Mesenchymal stem cell (in vitro differentiated cells and primary cell): ENCODE results near the gene PKN1.

Experiments
- DNase-seq: peaks from one replicate; pipeline ENCODE4 v3.0.0-alpha.2; 2013
- H2AFZ ChIP-seq: one replicate; pipeline ENCODE4 v1.6.1; 2013; ENCODE audit warnings: low read depth, mild to moderate bottlenecking, control low read depth, inconsistent platforms, low read length, moderate library complexity
- H2AK5ac ChIP-seq: 2 replicates; pipeline ENCODE4 v1.6.1; 2013; ENCODE audit warnings: low read length, moderate library complexity, mild to moderate bottlenecking, inconsistent platforms; ENCODE audit not compliant: severe bottlenecking
- H2BK120ac ChIP-seq: one replicate; pipeline ENCODE4 v1.6.1; 2013; ENCODE audit warnings: low read depth, mild to moderate bottlenecking, inconsistent platforms, low read length, moderate library complexity
- H2BK12ac ChIP-seq, 2 experiments: one replicate each; pipeline ENCODE4 v1.6.1; 2013; ENCODE audit warnings: inconsistent platforms in 2 of 2, low read length in 2 of 2, mild to moderate bottlenecking in 2 of 2, moderate library complexity in 2 of 2, control low read depth in 1 of 2
- H2BK15ac ChIP-seq: one replicate; pipeline ENCODE4 v1.6.1; 2013; ENCODE audit warnings: mild to moderate bottlenecking, low read depth, inconsistent platforms; ENCODE audit not compliant: poor library complexity, severe bottlenecking
- H2BK5ac ChIP-seq: 2 replicates; pipeline ENCODE4 v1.6.1; 2013; ENCODE audit warnings: low read depth, mild to moderate bottlenecking, low read length, control low read depth, inconsistent platforms; ENCODE audit not compliant: poor library complexity, severe bottlenecking
- H3K14ac ChIP-seq, 2 experiments: one replicate each; pipeline ENCODE4 v1.6.1; 2013; ENCODE audit warnings: inconsistent platforms in 2 of 2, low read length in 2 of 2, control low read depth in 1 of 2, mild to moderate bottlenecking in 1 of 2, moderate library complexity in 1 of 2
- H3K18ac ChIP-seq, 2 experiments: one replicate each; pipeline ENCODE4 v1.6.1; 2013; ENCODE audit warnings: inconsistent platforms in 2 of 2, low read length in 2 of 2, control low read depth in 1 of 2, low read depth in 1 of 2, mild to moderate bottlenecking in 1 of 2
- H3K23ac ChIP-seq, 2 experiments: one replicate each; pipeline ENCODE4 v1.6.1; 2013; ENCODE audit warnings: inconsistent platforms in 2 of 2, low read length in 2 of 2, mild to moderate bottlenecking in 2 of 2, moderate library complexity in 2 of 2, control low read depth in 1 of 2
- H3K27ac ChIP-seq: 2 replicates; pipeline ENCODE4 v1.5.1; 2013; ENCODE audit warnings: mild to moderate bottlenecking, moderate library complexity, low read length, control low read depth, inconsistent platforms; ENCODE audit not compliant: poor library complexity, severe bottlenecking
- H3K27me3 ChIP-seq, 2 experiments: 2 replicates each; pipeline versions ENCODE4 v1.6.1 to v1.7.0; 2013; ENCODE audit warnings: low read length in 2 of 2, mild to moderate bottlenecking in 2 of 2, moderate library complexity in 2 of 2, control low read depth in 1 of 2, inconsistent platforms in 1 of 2; ENCODE audit not compliant: control insufficient read depth in 1 of 2, insufficient read depth in 1 of 2
- H3K36me3 ChIP-seq, 2 experiments: 2 replicates each; pipeline versions ENCODE4 v1.6.1 to v1.7.0; 2013; ENCODE audit warnings: low read length in 2 of 2, control low read depth in 1 of 2, inconsistent platforms in 1 of 2, low read depth in 1 of 2, mild to moderate bottlenecking in 1 of 2; ENCODE audit not compliant: insufficient read depth in 2 of 2, control insufficient read depth in 1 of 2
- H3K4ac ChIP-seq, 2 experiments: one replicate each; pipeline ENCODE4 v1.6.1; 2013; ENCODE audit warnings: inconsistent platforms in 2 of 2, low read length in 2 of 2, mild to moderate bottlenecking in 2 of 2, moderate library complexity in 2 of 2, control low read depth in 1 of 2, low read depth in 1 of 2
- H3K4me1 ChIP-seq: 2 replicates; pipeline ENCODE4 v1.6.1; 2013; ENCODE audit warnings: low read depth, low read length, control low read depth; ENCODE audit not compliant: control insufficient read depth, insufficient read depth
- H3K4me2 ChIP-seq: 2 replicates; pipeline ENCODE4 v1.6.1; 2013; ENCODE audit warnings: low read length, mild to moderate bottlenecking, inconsistent platforms; ENCODE audit not compliant: poor library complexity, severe bottlenecking
- H3K4me3 ChIP-seq, 2 experiments: 2 replicates each; pipeline versions ENCODE4 v1.5.1 to v1.7.0; 2013; ENCODE audit warnings: low read length in 2 of 2, mild to moderate bottlenecking in 2 of 2, control low read depth in 1 of 2, low read depth in 1 of 2; ENCODE audit not compliant: insufficient read depth in 1 of 2
- H3K79me1 ChIP-seq: replicated peaks from 2 replicates; pipeline ENCODE4 v1.6.1; 2013; ENCODE audit warnings: mild to moderate bottlenecking, control low read depth, low read length, inconsistent platforms; ENCODE audit not compliant: poor library complexity, severe bottlenecking
- H3K9ac ChIP-seq: 2 replicates; pipeline ENCODE4 v1.7.0; 2013; ENCODE audit warnings: mild to moderate bottlenecking, low read length, moderate library complexity
- H3K9me3 ChIP-seq: 2 replicates; pipeline ENCODE4 v1.7.0; 2013; ENCODE audit warnings: mild to moderate bottlenecking, low read length; ENCODE audit not compliant: control insufficient read depth
- H4K8ac ChIP-seq: one replicate; pipeline ENCODE4 v1.6.1; 2013; ENCODE audit warnings: inconsistent platforms, mild to moderate bottlenecking, low read length, moderate library complexity
- H4K91ac ChIP-seq: one replicate; pipeline ENCODE4 v1.6.1; 2013; ENCODE audit warnings: mild to moderate bottlenecking, low read length, inconsistent platforms
- WGBS: methylation state at CpG from one replicate; pipeline ENCODE4 v1.1.7; 2013; ENCODE audit warnings: mixed read lengths; 5-methylcytosine and 5-hydroxymethylcytosine counted together

The PKN1 gene

GRCh38 chr19:14442891-14443631 is 10.0 kb downstream of the PKN1 start:
- H3K27me3 ChIP-seq, result no peaks in the 10 kb centered on the region
- H3K14ac ChIP-seq, result no peak overlapping the region
- H2BK5ac ChIP-seq, result no peak overlapping the region
- no peak overlapping the region for H4K91ac ChIP-seq
- peaks cover 7% of the 10 kb centered on the region for H3K4me1 ChIP-seq
- no peak overlapping the region for H3K4me3 ChIP-seq
- no peak overlapping the region for H3K4me2 ChIP-seq
- peaks cover 20% of the 10 kb centered on the region for H3K79me1 ChIP-seq
- no peak overlapping the region for H2AFZ ChIP-seq
- no peak overlapping the region for H2BK12ac ChIP-seq
- H3K9me3 ChIP-seq, result no peaks in the 10 kb centered on the region
- DNase-seq, result no peak
- no peak overlapping the region for H2BK120ac ChIP-seq
- H4K8ac ChIP-seq, result no peak overlapping the region
- over 99% methylated on average over 15 of the region's 16 CpGs for WGBS
- H2BK15ac ChIP-seq, result no peak overlapping the region
- H2AK5ac ChIP-seq, result no peak overlapping the region
- no peak overlapping the region for H3K18ac ChIP-seq
- no peak overlapping the region for H3K27ac ChIP-seq
- H3K36me3 ChIP-seq, result peaks cover 57 to 61% of the 10 kb centered on the region in 2 experiments
- H3K4ac ChIP-seq, result no peak overlapping the region
- no peak overlapping the region for H3K9ac ChIP-seq
- no peak overlapping the region for H3K23ac ChIP-seq

GRCh38 chr19:14443632-14444216 is 10.6 kb downstream of the PKN1 start:
- no peak overlapping the region for H2BK5ac ChIP-seq
- peaks cover 7% of the 10 kb centered on the region for H3K4me1 ChIP-seq
- WGBS, result 97% methylated on average over 12 of the region's 14 CpGs
- peaks cover 20% of the 10 kb centered on the region for H3K79me1 ChIP-seq
- no peak overlapping the region for H3K23ac ChIP-seq
- no peak overlapping the region for H3K9ac ChIP-seq
- H3K4me3 ChIP-seq, result no peak overlapping the region
- H2BK120ac ChIP-seq, result no peak overlapping the region
- no peak overlapping the region for H2AFZ ChIP-seq
- no peak overlapping the region for H4K8ac ChIP-seq
- no peak overlapping the region for H3K14ac ChIP-seq
- H2BK12ac ChIP-seq, result no peak overlapping the region
- peaks cover 64 to 68% of the 10 kb centered on the region in 2 experiments for H3K36me3 ChIP-seq
- H3K4me2 ChIP-seq, result no peak overlapping the region
- no peak overlapping the region for H2AK5ac ChIP-seq
- no peak for DNase-seq
- no peak overlapping the region for H3K27ac ChIP-seq
- no peaks in the 10 kb centered on the region for H3K27me3 ChIP-seq
- no peaks in the 10 kb centered on the region for H3K9me3 ChIP-seq
- no peak overlapping the region for H3K18ac ChIP-seq
- no peak overlapping the region for H4K91ac ChIP-seq
- no peak overlapping the region for H2BK15ac ChIP-seq
- no peak overlapping the region for H3K4ac ChIP-seq

- no peak overlapping the region for H4K91ac ChIP-seq
- H2BK15ac ChIP-seq, result no peak overlapping the region
- no peak overlapping the region for H2AK5ac ChIP-seq
- peaks cover 3% of the 10 kb centered on the region for H3K4me1 ChIP-seq
- no peak overlapping the region for H3K23ac ChIP-seq
- H3K9me3 ChIP-seq, result no peaks in the 10 kb centered on the region
- peaks cover 82% of the 10 kb centered on the region in 2 experiments for H3K36me3 ChIP-seq
- WGBS, result 97% methylated on average over 10 of the region's 10 CpGs
- no peak overlapping the region for H3K18ac ChIP-seq
- no peak overlapping the region for H3K27ac ChIP-seq
- no peaks in the 10 kb centered on the region for H3K27me3 ChIP-seq
- H3K79me1 ChIP-seq, result peaks cover 8% of the 10 kb centered on the region
- no peak for DNase-seq
- H4K8ac ChIP-seq, result no peak overlapping the region
- no peak overlapping the region for H2BK120ac ChIP-seq
- H2AFZ ChIP-seq, result no peak overlapping the region
- H3K9ac ChIP-seq, result no peak overlapping the region
- H2BK5ac ChIP-seq, result no peak overlapping the region
- H3K4me2 ChIP-seq, result no peak overlapping the region
- no peak overlapping the region for H3K4ac ChIP-seq
- no peak overlapping the region for H3K14ac ChIP-seq
- H2BK12ac ChIP-seq, result no peak overlapping the region
- no peak overlapping the region for H3K4me3 ChIP-seq
Measured at GRCh38 chr19:14446336-14447036, 13.4 kb downstream of the PKN1 start.

DNA sequence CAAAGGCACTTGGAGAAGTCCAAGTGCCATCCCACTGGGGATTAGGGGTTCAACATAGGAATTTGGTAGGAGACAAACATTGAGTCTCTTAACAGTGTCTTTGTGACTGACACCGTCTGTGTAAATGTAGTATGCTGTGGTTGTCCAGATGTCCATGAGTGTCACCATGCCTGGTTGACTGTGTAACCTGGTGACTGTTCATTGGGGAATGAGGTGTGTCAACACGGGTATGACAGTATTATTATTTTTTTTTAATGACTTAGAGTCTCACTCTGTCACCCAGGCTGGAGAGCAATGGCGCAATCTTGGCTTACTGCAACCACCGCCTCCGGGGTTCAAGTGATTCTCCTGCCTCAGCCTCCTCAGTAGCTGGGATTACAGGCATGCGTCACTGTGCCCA is 16.2 kb downstream of the PKN1 start:
- DNase-seq, result no peak
- H3K4me1 ChIP-seq, result peaks cover 3% of the 10 kb centered on the region
- no peak overlapping the region for H3K9ac ChIP-seq
- no peak overlapping the region for H3K4ac ChIP-seq
- H3K23ac ChIP-seq, result no peak overlapping the region
- no peak overlapping the region for H3K18ac ChIP-seq
- WGBS, result 97% methylated on average over 5 of the region's 6 CpGs
- H3K36me3 ChIP-seq, result peaks cover 72 to 74% of the 10 kb centered on the region in 2 experiments
- H4K91ac ChIP-seq, result no peak overlapping the region
- H2BK15ac ChIP-seq, result no peak overlapping the region
- no peaks in the 10 kb centered on the region for H3K27me3 ChIP-seq
- H2AFZ ChIP-seq, result no peak overlapping the region
- peaks cover 8% of the 10 kb centered on the region for H3K79me1 ChIP-seq
- no peak overlapping the region for H3K14ac ChIP-seq
- no peak overlapping the region for H2BK5ac ChIP-seq
- H4K8ac ChIP-seq, result no peak overlapping the region
- no peak overlapping the region for H2BK120ac ChIP-seq
- H2AK5ac ChIP-seq, result no peak overlapping the region
- H3K9me3 ChIP-seq, result no peaks in the 10 kb centered on the region
- H2BK12ac ChIP-seq, result no peak overlapping the region
- no peak overlapping the region for H3K4me2 ChIP-seq
- H3K27ac ChIP-seq, result no peak overlapping the region
- H3K4me3 ChIP-seq, result no peak overlapping the region
